ENCODE results near the gene PIP5KL1. TPM values are rescaled to one million over a fixed set of nuclear protein-coding genes. Genes with fewer than 3 reads are reported as not detected.

PIP5KL1 gene
- total and polyA plus RNA-seq, 2 of the 4 experiments (the other 2 are of a cell fraction) = 0.36 to 3.6 TPM

- TF ChIP-seq NFE2L2 (IDR thresholded peaks at IDR 0.05; ENCODE audit: low read depth, low read length) (no peak), POLR2A (IDR thresholded peaks at IDR 0.05; ENCODE audit: low read depth, low read length) (no peak), RAD21 (IDR thresholded peaks at IDR 0.05; ENCODE audit: low read length) (no peak), CTCF (conservative IDR thresholded peaks at IDR 0.05; ENCODE audit: low read depth, low read length) (no peak), FOS (IDR thresholded peaks at IDR 0.05; ENCODE audit: low read depth, low read length) (no peak), RCOR1 (IDR thresholded peaks at IDR 0.05; ENCODE audit: insufficient replicate concordance, low read length) (no peak), USF2 (IDR thresholded peaks at IDR 0.05; ENCODE audit: low read depth, low read length) (no peak), MAFK (IDR thresholded peaks at IDR 0.05; ENCODE audit: low read depth, low read length) (no peak), RFX5 (IDR thresholded peaks at IDR 0.05; ENCODE audit: low read depth, low read length) (no peak), MXI1 (IDR thresholded peaks at IDR 0.05; ENCODE audit: borderline replicate concordance, low read depth, low read length) (no peak)
- ATAC-seq (ENCODE audit: low read depth) = no peak
- 100% methylated on average over 1 of the region's 2 CpGs; no CpG with 5 or more reads in 1 of the 2 experiments for whole genome bisulfite sequencing, 2 experiments (ENCODE audit: extremely low coverage in 2 of 2, insufficient read length in 1 of 2)
- Histone ChIP-seq H3K9ac (ENCODE audit: low read depth, low read length) (no peak overlapping the region), H3K4me2 (ENCODE audit: low read depth, low read length) (no peak overlapping the region), H3K27ac (ENCODE audit: insufficient read depth, low read length) (no peak overlapping the region), H3K14ac (replicated peaks; ENCODE audit: low read depth, low read length) (no peak overlapping the region), H3K79me1 (ENCODE audit: low read depth in 1 of 2, low read length in 2 of 2) (peaks cover 26 to 77% of the 10 kb centered on the region in 2 experiments), H2AK9ac (replicated peaks; ENCODE audit: low read depth, low read length, poor library complexity) (no peak overlapping the region), H3K36me3 (ENCODE audit: control insufficient read depth, insufficient read depth, low read length) (no peaks in the 10 kb centered on the region), H3K4me3 (ENCODE audit: insufficient read depth, low read depth, low read length) (no peak overlapping the region), H3K27me3 (ENCODE audit: control insufficient read depth, insufficient read depth, low read length) (no peaks in the 10 kb centered on the region), H4K5ac (ENCODE audit: low read depth, low read length) (no peak overlapping the region), H2BK15ac (ENCODE audit: low read depth, low read length) (no peak overlapping the region), H2AK5ac (ENCODE audit: low read depth, low read length) (peak overlapping the region; percentile 8; the same call in 1 of the 2 replicates), H4K20me1 (ENCODE audit: insufficient read depth, low read length) (peaks cover 12% of the 10 kb centered on the region), H4K91ac (ENCODE audit: insufficient read depth, low read depth, low read length) (no peak overlapping the region), H3K18ac (ENCODE audit: low read depth, low read length) (no peak overlapping the region), H3K4ac (ENCODE audit: low read depth, low read length) (no peak overlapping the region), H2BK20ac (ENCODE audit: low read depth, low read length) (no peak overlapping the region), H3K4me1 (ENCODE audit: control insufficient read depth, insufficient read depth, low read length) (peaks cover 22% of the 10 kb centered on the region), H3K9me1 (ENCODE audit: insufficient read depth, low read length) (peaks cover 7% of the 10 kb centered on the region), H3K56ac (ENCODE audit: extremely low read depth, insufficient read depth, low read length) (no peak overlapping the region), H3K9me3 (ENCODE audit: control insufficient read depth, insufficient read depth, low read length) (no peaks in the 10 kb centered on the region; the same call in 1 of the 2 replicates), H2BK120ac (ENCODE audit: low read depth, low read length) (no peak overlapping the region), H4K8ac (ENCODE audit: low read depth in 2 of 2, low read length in 2 of 2) (no peak overlapping the region), H3K23ac (ENCODE audit: low read depth, low read length) (peak overlapping the region; percentile 25; the same call in 1 of the 2 replicates), H2AFZ (replicated peaks; ENCODE audit: low read length, poor library complexity) (no peak overlapping the region), H2BK5ac (ENCODE audit: low read depth, low read length, poor library complexity, severe bottlenecking) (no peak overlapping the region)
- dilution Hi-C loops (cut with HindIII; ENCODE audit: low sequenced_read_pairs, unreplicated experiment) = no loop called here
- in situ Hi-C loops (cut with MboI; ENCODE audit: low sequenced_read_pairs) = loop anchor here (5.0 kb wide), 1 partner anchor 72 kb away; no protein-coding TSS in a partner anchor
- intact Hi-C loops (cut with micrococcal nuclease) = no loop called here
- POLR2A ChIA-PET (ENCODE audit: unreplicated experiment) = no interaction called here
- no TSS peak for BruUV-seq (replicated peaks)
- CTCF ChIA-PET = interaction anchor here (1.0 to 1.1 kb wide), 2 partner anchors 16 to 17 kb away, joined by 3 to 4 read pairs; no protein-coding TSS in a partner anchor
- no peak for DNase-seq
Observed at GRCh38 chr9:127959841-127960409, 29.3 kb upstream of the PIP5KL1 start.

All from IMR-90 (cell line).